ENCODE data around the gene ATP13A1. TPM values are rescaled to one million over a fixed set of nuclear protein-coding genes. Genes with fewer than 3 reads are reported as not detected.

Gene ATP13A1
- total and polyA plus RNA-seq, 2 of the 8 experiments (the other 6 are each of a cell fraction or from before 2014, with no cell fraction given), result 33.0 to 64.2 TPM

DNA sequence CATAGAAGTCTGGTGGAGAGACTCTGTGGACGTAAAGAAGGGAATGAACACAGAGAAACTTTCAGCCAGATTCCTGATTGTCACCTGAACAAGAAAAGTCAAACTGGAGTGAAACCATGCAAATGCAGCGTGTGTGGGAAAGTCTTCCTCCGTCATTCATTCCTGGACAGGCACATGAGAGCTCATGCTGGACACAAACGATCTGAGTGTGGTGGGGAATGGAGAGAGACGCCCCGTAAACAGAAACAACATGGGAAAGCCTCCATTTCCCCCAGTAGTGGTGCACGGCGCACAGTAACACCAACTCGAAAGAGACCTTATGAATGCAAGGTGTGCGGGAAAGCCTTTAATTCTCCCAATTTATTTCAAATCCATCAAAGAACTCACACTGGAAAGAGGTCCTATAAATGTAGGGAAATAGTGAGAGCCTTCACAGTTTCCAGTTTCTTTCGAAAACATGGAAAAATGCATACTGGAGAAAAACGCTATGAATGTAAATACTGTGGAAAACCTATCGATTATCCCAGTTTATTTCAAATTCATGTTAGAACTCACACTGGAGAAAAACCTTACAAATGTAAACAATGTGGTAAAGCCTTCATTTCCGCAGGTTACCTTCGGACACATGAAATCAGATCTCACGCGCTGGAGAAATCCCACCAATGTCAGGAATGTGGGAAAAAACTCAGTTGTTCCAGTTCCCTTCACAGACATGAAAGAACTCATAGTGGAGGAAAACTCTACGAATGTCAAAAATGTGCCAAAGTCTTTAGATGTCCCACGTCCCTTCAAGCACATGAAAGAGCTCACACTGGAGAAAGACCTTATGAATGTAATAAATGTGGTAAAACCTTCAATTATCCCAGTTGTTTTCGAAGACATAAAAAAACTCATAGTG, 15.9 kb upstream of the ATP13A1 start:
- no peak overlapping the region for H2BK5ac ChIP-seq (ENCODE audit: low read depth, low read length)
- H3K79me2 ChIP-seq (ENCODE audit: control insufficient read depth in 1 of 2, insufficient read depth in 2 of 2, low read length in 2 of 2), result peaks cover 3 to 28% of the 10 kb centered on the region in 2 experiments; a peak in 3 of 4 replicates
- peaks cover 17 to 60% (median 36%) of the 10 kb centered on the region in 4 experiments for H3K36me3 ChIP-seq (ENCODE audit: control insufficient read depth in 2 of 4, insufficient read depth in 4 of 4, low read length in 3 of 4)
- H2BK15ac ChIP-seq (ENCODE audit: low read length), result no peak overlapping the region
- POLR2A ChIA-PET (ENCODE audit: partially characterized antibody), result interaction anchor here (0.5 to 3.1 kb wide), 5 partner anchors 9 to 82 kb away, joined by 3 to 7 read pairs (median 4); partner anchors contain the start of gene ZNF101
- CTCF ChIA-PET (ENCODE audit: partially characterized antibody), result no interaction called here
- no peak overlapping the region for H3K23ac ChIP-seq (ENCODE audit: insufficient read length)
- H3K27ac ChIP-seq (ENCODE audit: low read depth, low read length), result no peak overlapping the region
- no peak overlapping the region for H3K4ac ChIP-seq (replicated peaks; ENCODE audit: insufficient read length, low read depth, low read length)
- no peak overlapping the region for H3K56ac ChIP-seq (replicated peaks; ENCODE audit: insufficient read length, low read depth, low read length)
- H4K8ac ChIP-seq (ENCODE audit: extremely low read depth, insufficient read depth, low read length), result no peak overlapping the region
- no peak overlapping the region for H2AK5ac ChIP-seq (ENCODE audit: low read depth, low read length)
- no peak overlapping the region for H3K18ac ChIP-seq (ENCODE audit: extremely low read depth, low read length)
- no peaks in the 10 kb centered on the region for H3K27me3 ChIP-seq (replicated peaks in 1 of 4; ENCODE audit: control insufficient read depth in 3 of 4, extremely low read depth in 1 of 4, insufficient read depth in 3 of 4, low read length in 3 of 4)
- no peak overlapping the region for H3K4me3 ChIP-seq (ENCODE audit: extremely low read depth in 1 of 4, insufficient read depth in 2 of 4, low read depth in 3 of 4, low read length in 4 of 4)
- WGBS, 2 experiments (ENCODE audit: extremely low coverage in 1 of 2, insufficient coverage in 1 of 2, insufficient read length in 1 of 2, insufficient replicate concordance in 2 of 2, low coverage in 1 of 2, low lambda C conversion rate in 2 of 2, missing lambda C conversion rate in 1 of 2), result 94% methylated on average over 20 of the region's 20 CpGs; no CpG with 5 or more reads in 1 of the 2 experiments
- H2BK120ac ChIP-seq (replicated peaks; ENCODE audit: low read depth, low read length), result no peak overlapping the region
- H4K5ac ChIP-seq (ENCODE audit: insufficient read length, low read depth, low read length), result no peak overlapping the region
- H3K4me1 ChIP-seq (replicated peaks in 1 of 4; ENCODE audit: control insufficient read depth in 3 of 4, insufficient read depth in 4 of 4, low read length in 3 of 4), result no peaks in the 10 kb centered on the region
- H2AFZ ChIP-seq (ENCODE audit: low read length), result no peak overlapping the region
- no peak overlapping the region for H3K4me2 ChIP-seq (ENCODE audit: insufficient read depth in 1 of 2, low read depth in 2 of 2, low read length in 2 of 2)
- no peak overlapping the region for H3K9ac ChIP-seq (replicated peaks in 1 of 4; ENCODE audit: extremely low read depth in 1 of 4, low read depth in 3 of 4, low read length in 3 of 4)
- H3K23me2 ChIP-seq (ENCODE audit: low read depth, low read length), result no peaks in the 10 kb centered on the region
- no peak overlapping the region for H2BK20ac ChIP-seq (ENCODE audit: low read length)
- no peaks in the 10 kb centered on the region for H3K9me3 ChIP-seq (ENCODE audit: insufficient read depth in 2 of 2, low read depth in 1 of 2, low read length in 1 of 2)
- no peak for FAIRE-seq
- H3K14ac ChIP-seq (ENCODE audit: insufficient read length), result no peak overlapping the region
- H3K79me1 ChIP-seq (ENCODE audit: low read depth, low read length), result peaks cover 6% of the 10 kb centered on the region
- DNase-seq (ENCODE audit: low read depth in 1 of 2, low spot score in 2 of 2), result no peak
- H2BK12ac ChIP-seq (ENCODE audit: low read depth, low read length), result no peak overlapping the region
- peaks cover 2 to 5% of the 10 kb centered on the region in 2 experiments for H4K20me1 ChIP-seq (replicated peaks in 1 of 2; ENCODE audit: control insufficient read depth in 1 of 2, insufficient read depth in 2 of 2, low read length in 2 of 2)
- H4K91ac ChIP-seq (replicated peaks; ENCODE audit: insufficient read length, low read length), result no peak overlapping the region
- TF ChIP-seq SIRT6 (IDR thresholded peaks at IDR 0.05; ENCODE audit: low read length), result no peak
- no peak for TF ChIP-seq MAFK (IDR thresholded peaks at IDR 0.05; ENCODE audit: low read depth, low read length)
- TF ChIP-seq FOSL1 (IDR thresholded peaks at IDR 0.05; ENCODE audit: insufficient read depth, low read depth, low read length), result no peak
- TF ChIP-seq EGR1 (IDR thresholded peaks at IDR 0.05; ENCODE audit: borderline replicate concordance, low read depth, low read length), result no peak
- TF ChIP-seq, protein P1, sequence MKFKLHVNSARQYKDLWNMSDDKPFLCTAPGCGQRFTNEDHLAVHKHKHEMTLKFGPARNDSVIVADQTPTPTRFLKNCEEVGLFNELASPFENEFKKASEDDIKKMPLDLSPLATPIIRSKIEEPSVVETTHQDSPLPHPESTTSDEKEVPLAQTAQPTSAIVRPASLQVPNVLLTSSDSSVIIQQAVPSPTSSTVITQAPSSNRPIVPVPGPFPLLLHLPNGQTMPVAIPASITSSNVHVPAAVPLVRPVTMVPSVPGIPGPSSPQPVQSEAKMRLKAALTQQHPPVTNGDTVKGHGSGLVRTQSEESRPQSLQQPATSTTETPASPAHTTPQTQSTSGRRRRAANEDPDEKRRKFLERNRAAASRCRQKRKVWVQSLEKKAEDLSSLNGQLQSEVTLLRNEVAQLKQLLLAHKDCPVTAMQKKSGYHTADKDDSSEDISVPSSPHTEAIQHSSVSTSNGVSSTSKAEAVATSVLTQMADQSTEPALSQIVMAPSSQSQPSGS (IDR thresholded peaks at IDR 0.05; ENCODE audit: low read length), result no peak
- no peak for TF ChIP-seq POLR2AphosphoS5 (IDR thresholded peaks at IDR 0.05; ENCODE audit: low read depth, low read length)
- TF ChIP-seq SP4 (IDR thresholded peaks at IDR 0.05; ENCODE audit: low read length), result no peak
- TF ChIP-seq, protein P2, sequence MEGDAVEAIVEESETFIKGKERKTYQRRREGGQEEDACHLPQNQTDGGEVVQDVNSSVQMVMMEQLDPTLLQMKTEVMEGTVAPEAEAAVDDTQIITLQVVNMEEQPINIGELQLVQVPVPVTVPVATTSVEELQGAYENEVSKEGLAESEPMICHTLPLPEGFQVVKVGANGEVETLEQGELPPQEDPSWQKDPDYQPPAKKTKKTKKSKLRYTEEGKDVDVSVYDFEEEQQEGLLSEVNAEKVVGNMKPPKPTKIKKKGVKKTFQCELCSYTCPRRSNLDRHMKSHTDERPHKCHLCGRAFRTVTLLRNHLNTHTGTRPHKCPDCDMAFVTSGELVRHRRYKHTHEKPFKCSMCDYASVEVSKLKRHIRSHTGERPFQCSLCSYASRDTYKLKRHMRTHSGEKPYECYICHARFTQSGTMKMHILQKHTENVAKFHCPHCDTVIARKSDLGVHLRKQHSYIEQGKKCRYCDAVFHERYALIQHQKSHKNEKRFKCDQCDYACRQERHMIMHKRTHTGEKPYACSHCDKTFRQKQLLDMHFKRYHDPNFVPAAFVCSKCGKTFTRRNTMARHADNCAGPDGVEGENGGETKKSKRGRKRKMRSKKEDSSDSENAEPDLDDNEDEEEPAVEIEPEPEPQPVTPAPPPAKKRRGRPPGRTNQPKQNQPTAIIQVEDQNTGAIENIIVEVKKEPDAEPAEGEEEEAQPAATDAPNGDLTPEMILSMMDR (IDR thresholded peaks at IDR 0.05; ENCODE audit: control extremely low read depth in 1 of 3, insufficient read depth in 1 of 3, low read depth in 1 of 3, low read length in 3 of 3), result no peak
